Activated naive CD8-positive, alpha-beta T cell treated with anti-CD3 and anti-CD28 coated beads, Interleukin-2, amount 10 ng/mL, durations not matched to agents 7 days and 5 days (primary cell): Measurements from ENCODE around the gene TNPO1. TPM values are rescaled to one million over a fixed set of nuclear protein-coding genes. Genes with fewer than 3 reads are reported as not detected.

Source experiments
- ATAC-seq: fragments of 150-1000 bp; cut with Tn5 transposase; one replicate; pipeline ENCODE4 v1.10.0; 2021; ENCODE audit warnings: low read depth, moderate library complexity
- POLR2A ChIA-PET: fragments of 350-600 bp; sonication (Branson Sonifier 250); formaldehyde crosslinking; loops from one replicate; lab custom pipeline; 2021; ENCODE audit warnings: antibody characterized with exemption; lab: Charles Lee
- DNase-seq: peaks from one replicate; pipeline ENCODE4 v3.0.0; 2021
- H3K27ac Mint-ChIP-seq: one replicate; pipeline ENCODE4 v1.8.0; 2022; ENCODE audit warnings: mild to moderate bottlenecking, mixed read lengths
- H3K27me3 Mint-ChIP-seq: one replicate; pipeline ENCODE4 v1.8.0; 2022; ENCODE audit warnings: mild to moderate bottlenecking, moderate library complexity, mixed read lengths
- H3K36me3 Mint-ChIP-seq: one replicate; pipeline ENCODE4 v1.8.0; 2021; ENCODE audit warnings: mild to moderate bottlenecking, mixed read lengths
- H3K4me1 Mint-ChIP-seq: one replicate; pipeline ENCODE4 v1.8.0; 2021; ENCODE audit warnings: mixed read lengths
- H3K4me3 Mint-ChIP-seq: one replicate; pipeline ENCODE4 v1.8.0; 2022; ENCODE audit warnings: mild to moderate bottlenecking, moderate library complexity, mixed read lengths
- H3K9me3 Mint-ChIP-seq: one replicate; pipeline ENCODE4 v1.8.0; 2021; ENCODE audit warnings: mixed read lengths
- total RNA-seq, 2 experiments: library from RNA; stranded (reverse); gene quantifications; one replicate each; pipeline ENCODE4 v1.2.3, GENCODE V29; 2021

TNPO1 gene
- total RNA-seq, 2 experiments from 2014 or later: 76.2 to 81.0 TPM

GRCh38 chr5:72883850-72884249, 67.4 kb downstream of the TNPO1 start:
- H3K27me3 Mint-ChIP-seq: no peaks in the 10 kb centered on the region
- ATAC-seq (no peak), DNase-seq (no peak)
- no peak overlapping the region for H3K27ac Mint-ChIP-seq
- no peaks in the 10 kb centered on the region for H3K9me3 Mint-ChIP-seq
- peaks cover 36% of the 10 kb centered on the region for H3K36me3 Mint-ChIP-seq
- no peak overlapping the region for H3K4me3 Mint-ChIP-seq
- POLR2A ChIA-PET: no interaction called here
- H3K4me1 Mint-ChIP-seq: peaks cover 8% of the 10 kb centered on the region

- DNase-seq (no peak), ATAC-seq (no peak)
- H3K9me3 Mint-ChIP-seq: no peaks in the 10 kb centered on the region
- H3K4me3 Mint-ChIP-seq: no peak overlapping the region
- H3K36me3 Mint-ChIP-seq: peaks cover 39% of the 10 kb centered on the region
- POLR2A ChIA-PET: no interaction called here
- H3K27ac Mint-ChIP-seq: no peak overlapping the region
- H3K27me3 Mint-ChIP-seq: no peaks in the 10 kb centered on the region
- peaks cover 8% of the 10 kb centered on the region for H3K4me1 Mint-ChIP-seq
Measured at GRCh38 chr5:72884892-72885291, 68.4 kb downstream of the TNPO1 start.

- DNase-seq (no peak), ATAC-seq (no peak)
- peaks cover 8% of the 10 kb centered on the region for H3K4me1 Mint-ChIP-seq
- no peaks in the 10 kb centered on the region for H3K9me3 Mint-ChIP-seq
- peaks cover 40% of the 10 kb centered on the region for H3K36me3 Mint-ChIP-seq
- H3K4me3 Mint-ChIP-seq: no peak overlapping the region
- POLR2A ChIA-PET: no interaction called here
- no peak overlapping the region for H3K27ac Mint-ChIP-seq
- no peaks in the 10 kb centered on the region for H3K27me3 Mint-ChIP-seq
Measured at GRCh38 chr5:72885824-72886223, 69.4 kb downstream of the TNPO1 start.

GRCh38 chr5:72888595-72888994, 72.1 kb downstream of the TNPO1 start:
- H3K4me1 Mint-ChIP-seq: peaks cover 4% of the 10 kb centered on the region
- H3K27me3 Mint-ChIP-seq: no peaks in the 10 kb centered on the region
- POLR2A ChIA-PET: no interaction called here
- H3K27ac Mint-ChIP-seq: no peak overlapping the region
- no peak overlapping the region for H3K4me3 Mint-ChIP-seq
- no peaks in the 10 kb centered on the region for H3K9me3 Mint-ChIP-seq
- DNase-seq (no peak), ATAC-seq (no peak)
- H3K36me3 Mint-ChIP-seq: peaks cover 37% of the 10 kb centered on the region

- POLR2A ChIA-PET: no interaction called here
- Mint-ChIP-seq H3K27ac (no peak overlapping the region), H3K9me3 (no peaks in the 10 kb centered on the region), H3K36me3 (peaks cover 39% of the 10 kb centered on the region), H3K27me3 (no peaks in the 10 kb centered on the region), H3K4me3 (no peak overlapping the region), H3K4me1 (peaks cover 4% of the 10 kb centered on the region)
- no peak for DNase-seq
- no peak for ATAC-seq
Measured at GRCh38 chr5:72889324-72889723, 72.9 kb downstream of the TNPO1 start.

GRCh38 chr5:72892846-72893245, 76.4 kb downstream of the TNPO1 start:
- H3K27me3 Mint-ChIP-seq: no peaks in the 10 kb centered on the region
- ATAC-seq (no peak), DNase-seq (no peak)
- no peaks in the 10 kb centered on the region for H3K9me3 Mint-ChIP-seq
- H3K4me3 Mint-ChIP-seq: no peak overlapping the region
- H3K27ac Mint-ChIP-seq: no peak overlapping the region
- H3K36me3 Mint-ChIP-seq: peaks cover 36% of the 10 kb centered on the region
- POLR2A ChIA-PET: no interaction called here
- peaks cover 8% of the 10 kb centered on the region for H3K4me1 Mint-ChIP-seq

- Mint-ChIP-seq H3K4me3 (no peak overlapping the region), H3K27me3 (no peaks in the 10 kb centered on the region), H3K27ac (no peak overlapping the region), H3K36me3 (peaks cover 30% of the 10 kb centered on the region), H3K9me3 (no peaks in the 10 kb centered on the region), H3K4me1 (peaks cover 5% of the 10 kb centered on the region)
- POLR2A ChIA-PET: no interaction called here
- DNase-seq (no peak), ATAC-seq (peak; percentile 50)
Measured at GRCh38 chr5:72895758-72896157, 79.3 kb downstream of the TNPO1 start.

- no peaks in the 10 kb centered on the region for H3K27me3 Mint-ChIP-seq
- no peaks in the 10 kb centered on the region for H3K9me3 Mint-ChIP-seq
- DNase-seq (no peak), ATAC-seq (no peak)
- peaks cover 29% of the 10 kb centered on the region for H3K36me3 Mint-ChIP-seq
- no peak overlapping the region for H3K4me3 Mint-ChIP-seq
- POLR2A ChIA-PET: no interaction called here
- no peak overlapping the region for H3K27ac Mint-ChIP-seq
- H3K4me1 Mint-ChIP-seq: no peaks in the 10 kb centered on the region
Measured at GRCh38 chr5:72906806-72907205, 90.3 kb downstream of the TNPO1 start.

- Mint-ChIP-seq H3K36me3 (peaks cover 24% of the 10 kb centered on the region), H3K27ac (no peak overlapping the region), H3K4me3 (no peak overlapping the region), H3K9me3 (no peaks in the 10 kb centered on the region), H3K4me1 (no peaks in the 10 kb centered on the region), H3K27me3 (no peaks in the 10 kb centered on the region)
- no peak for ATAC-seq
- DNase-seq: no peak
- POLR2A ChIA-PET: no interaction called here
Measured at GRCh38 chr5:72908664-72909063, 92.2 kb downstream of the TNPO1 start.

GRCh38 chr5:72917371-72917776, 100.9 kb downstream of the TNPO1 start:
- DNase-seq: no peak
- H3K9me3 Mint-ChIP-seq: no peaks in the 10 kb centered on the region
- H3K36me3 Mint-ChIP-seq: peaks cover 2% of the 10 kb centered on the region
- no peak overlapping the region for H3K27ac Mint-ChIP-seq
- H3K27me3 Mint-ChIP-seq: peaks cover 3% of the 10 kb centered on the region
- no peak overlapping the region for H3K4me3 Mint-ChIP-seq
- ATAC-seq: no peak
- POLR2A ChIA-PET: no interaction called here
- no peaks in the 10 kb centered on the region for H3K4me1 Mint-ChIP-seq

- Mint-ChIP-seq H3K36me3 (peaks cover 2% of the 10 kb centered on the region), H3K4me3 (no peak overlapping the region), H3K4me1 (no peaks in the 10 kb centered on the region), H3K27me3 (peaks cover 7% of the 10 kb centered on the region), H3K9me3 (no peaks in the 10 kb centered on the region), H3K27ac (no peak overlapping the region)
- DNase-seq: no peak
- POLR2A ChIA-PET: no interaction called here
- no peak for ATAC-seq
Measured at GRCh38 chr5:72920690-72921502, 104.4 kb downstream of the TNPO1 start.

- H3K9me3 Mint-ChIP-seq: no peaks in the 10 kb centered on the region
- POLR2A ChIA-PET: no interaction called here
- peaks cover 7% of the 10 kb centered on the region for H3K27me3 Mint-ChIP-seq
- DNase-seq: no peak
- H3K4me1 Mint-ChIP-seq: no peaks in the 10 kb centered on the region
- ATAC-seq: no peak
- H3K4me3 Mint-ChIP-seq: no peak overlapping the region
- no peak overlapping the region for H3K27ac Mint-ChIP-seq
- peaks cover 1% of the 10 kb centered on the region for H3K36me3 Mint-ChIP-seq
Measured at GRCh38 chr5:72921886-72922285, 105.4 kb downstream of the TNPO1 start.

- Mint-ChIP-seq H3K9me3 (no peaks in the 10 kb centered on the region), H3K27me3 (peaks cover 11% of the 10 kb centered on the region), H3K27ac (no peak overlapping the region), H3K4me3 (no peak overlapping the region), H3K36me3 (no peaks in the 10 kb centered on the region), H3K4me1 (no peaks in the 10 kb centered on the region)
- DNase-seq: no peak
- no peak for ATAC-seq
- POLR2A ChIA-PET: no interaction called here
Measured at GRCh38 chr5:72922422-72922821, 106.0 kb downstream of the TNPO1 start.

GRCh38 chr5:72925336-72926010, 109.0 kb downstream of the TNPO1 start:
- ATAC-seq (no peak), DNase-seq (no peak)
- POLR2A ChIA-PET: no interaction called here
- H3K4me1 Mint-ChIP-seq: no peaks in the 10 kb centered on the region
- H3K4me3 Mint-ChIP-seq: no peak overlapping the region
- no peaks in the 10 kb centered on the region for H3K9me3 Mint-ChIP-seq
- H3K27ac Mint-ChIP-seq: no peak overlapping the region
- H3K36me3 Mint-ChIP-seq: no peaks in the 10 kb centered on the region
- H3K27me3 Mint-ChIP-seq: peaks cover 11% of the 10 kb centered on the region
